CD1c-positive myeloid dendritic cell (primary cell): ENCODE measurements around the gene CCR8.
"Not testable (repeated sequence)": the region's sequence is repeated elsewhere in the genome, so short reads cannot be mapped to it uniquely, and the experiment has no call there.

Experiments
- DNase-seq: peaks from one replicate; pipeline ENCODE4 v3.0.0-alpha.2; 2016; ENCODE audit errors: extremely low spot score

The CCR8 gene

DNA sequence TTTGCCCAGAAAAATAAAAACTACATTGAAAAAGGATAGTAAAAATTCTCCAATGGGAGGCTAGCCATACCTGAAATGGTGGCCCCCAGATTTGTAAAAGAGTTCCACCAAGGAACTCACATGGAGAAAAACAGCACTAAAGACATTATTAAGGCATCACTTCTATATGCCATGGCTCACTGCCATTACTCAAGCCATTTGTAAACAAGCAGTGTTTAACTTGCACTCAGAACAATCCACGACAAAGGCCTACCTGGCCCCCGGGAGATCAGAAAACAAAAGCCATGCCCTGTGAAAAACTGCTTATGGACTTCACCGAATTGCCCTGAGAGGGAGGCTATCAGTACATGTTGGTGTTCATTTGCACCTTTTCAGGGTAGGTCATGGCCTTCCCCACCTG lies 19.6 kb downstream of the CCR8 start:
- no peak for DNase-seq

DNA sequence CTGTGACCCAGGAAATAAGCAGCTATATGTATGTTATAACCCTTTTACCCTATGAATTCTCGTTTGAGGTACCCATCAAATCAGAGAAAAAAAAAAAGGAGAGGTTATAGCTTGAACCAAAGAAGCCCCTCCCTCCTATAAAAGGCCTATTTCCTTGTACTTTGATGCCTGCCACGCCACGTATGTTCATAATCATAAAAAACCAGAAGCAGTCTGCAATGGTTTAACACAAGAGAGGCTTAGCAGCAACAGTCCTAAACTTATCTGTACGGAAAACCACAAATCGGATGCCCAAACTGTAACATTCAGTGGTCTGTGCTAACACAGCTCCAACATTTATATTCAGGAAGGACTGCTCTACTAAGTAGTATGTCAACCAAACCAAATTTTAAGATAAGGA lies 21.2 kb downstream of the CCR8 start:
- no peak for DNase-seq

DNA sequence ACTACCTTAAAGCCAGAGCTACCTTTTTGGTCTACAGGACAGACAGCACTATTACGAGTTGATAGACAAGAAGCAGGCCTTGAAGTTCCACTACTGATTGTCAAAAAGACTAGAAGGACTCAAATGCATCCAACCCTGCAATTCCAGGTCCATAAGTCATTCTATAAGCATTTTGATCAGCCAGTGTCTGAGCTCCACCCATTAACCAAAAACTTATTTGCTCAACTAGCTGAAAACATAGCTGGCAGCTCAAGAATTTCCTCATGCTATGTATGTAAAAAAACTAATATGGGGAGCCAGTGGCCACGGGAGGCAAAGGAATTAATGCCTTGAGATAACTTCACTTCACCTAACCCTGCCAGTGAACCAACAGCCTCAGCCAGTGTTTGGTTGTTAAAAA lies 21.6 kb downstream of the CCR8 start:
- DNase-seq, result not testable (repeated sequence)

DNA sequence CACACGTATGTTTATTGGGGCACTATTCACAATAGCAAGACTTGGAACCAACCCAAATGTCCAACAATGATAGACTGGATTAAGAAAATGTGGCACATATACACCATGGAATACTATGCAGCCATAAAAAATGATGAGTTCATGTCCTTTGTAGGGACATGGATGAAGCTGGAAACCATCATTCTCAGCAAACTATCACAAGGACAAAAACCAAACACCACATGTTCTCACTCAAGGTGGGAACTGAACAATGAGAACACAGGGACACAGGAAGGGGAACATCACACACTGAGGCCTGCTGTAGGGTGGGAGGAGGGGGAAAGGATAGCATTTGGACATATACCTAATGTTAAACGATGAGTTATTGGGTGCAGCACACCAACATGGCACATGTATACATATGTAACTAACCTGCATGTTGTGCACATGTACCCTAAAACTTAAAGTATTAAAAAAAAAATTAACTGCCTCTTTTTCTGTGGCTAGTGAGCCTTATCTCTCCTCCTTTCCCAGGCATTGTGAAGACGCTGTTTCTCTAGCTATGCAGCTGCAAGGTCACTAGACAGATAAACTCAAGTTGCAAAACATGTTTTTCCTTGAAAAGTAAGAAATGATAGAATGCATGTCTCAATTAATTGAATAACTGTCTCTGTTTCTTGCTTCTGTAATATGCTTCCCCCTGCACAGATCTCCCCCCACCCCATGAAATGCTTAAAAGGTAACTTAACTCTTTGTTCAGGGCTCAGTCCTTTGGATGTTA lies 23.8 kb downstream of the CCR8 start:
- not testable (repeated sequence) for DNase-seq

GRCh38 chr3:39358333-39358732 lies 28.8 kb downstream of the CCR8 start:
- DNase-seq, result no peak

- no peak for DNase-seq
These were observed 31.9 kb downstream of the CCR8 start for GRCh38 chr3:39361252-39361927.

DNA sequence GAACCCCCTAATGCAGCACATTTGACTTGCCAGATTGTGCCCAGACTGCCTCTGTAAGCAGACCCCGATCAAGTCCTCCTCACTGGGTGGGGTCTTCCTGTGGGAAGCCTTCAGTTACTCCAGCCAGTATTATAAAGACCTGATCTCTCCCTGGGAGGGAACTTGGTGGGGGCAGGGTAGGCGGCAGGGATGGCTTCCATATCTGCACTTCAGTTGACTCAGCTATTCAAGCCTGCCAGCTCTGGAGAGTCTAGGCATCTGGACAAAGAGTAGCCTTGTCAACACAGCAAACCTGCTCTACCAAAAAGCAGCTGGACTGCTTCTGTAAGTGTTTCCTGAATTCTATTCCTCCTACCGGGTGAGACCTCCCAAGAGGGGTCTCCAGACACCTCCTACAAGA lies 32.7 kb downstream of the CCR8 start:
- DNase-seq, result no peak

DNA sequence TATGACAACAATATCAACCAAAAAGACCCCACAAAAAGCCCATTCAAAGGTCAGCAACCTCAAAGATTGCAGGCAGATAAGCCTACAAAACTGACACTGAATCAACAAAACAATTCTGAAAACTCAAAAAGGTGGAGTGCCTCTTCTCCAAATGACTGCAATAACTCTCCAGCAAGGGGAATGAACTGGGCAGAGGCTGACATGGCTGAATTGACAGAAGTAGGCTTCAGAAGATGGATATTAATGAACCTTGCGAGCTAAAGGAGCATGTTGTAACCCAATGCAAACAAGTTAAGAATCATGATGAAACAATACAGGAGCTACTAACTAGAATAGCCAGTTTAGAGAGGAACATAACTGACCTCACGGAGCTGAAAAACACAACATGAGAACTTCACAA lies 33.3 kb downstream of the CCR8 start:
- DNase-seq, result no peak

GRCh38 chr3:39370450-39370849 lies 40.9 kb downstream of the CCR8 start:
- DNase-seq, result not testable (repeated sequence)

DNA sequence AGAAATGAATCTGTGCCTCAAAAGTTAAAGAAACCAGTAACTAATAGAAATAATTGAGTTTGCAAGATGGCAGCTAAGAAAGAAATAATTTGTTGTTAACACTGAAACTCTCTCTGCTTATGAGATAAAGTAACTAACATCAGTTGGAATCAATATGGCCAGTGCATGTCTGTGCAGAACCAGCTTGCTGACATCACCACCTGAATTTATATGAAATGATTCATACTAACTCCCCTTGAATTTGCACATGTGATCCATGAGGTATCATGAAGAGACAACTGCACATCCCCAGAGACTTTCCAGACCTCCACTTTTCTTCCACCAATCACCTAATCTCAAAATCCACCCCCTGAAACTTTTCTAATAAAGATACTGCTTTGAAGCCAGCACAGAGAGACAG lies 43.3 kb downstream of the CCR8 start:
- no peak for DNase-seq

DNA sequence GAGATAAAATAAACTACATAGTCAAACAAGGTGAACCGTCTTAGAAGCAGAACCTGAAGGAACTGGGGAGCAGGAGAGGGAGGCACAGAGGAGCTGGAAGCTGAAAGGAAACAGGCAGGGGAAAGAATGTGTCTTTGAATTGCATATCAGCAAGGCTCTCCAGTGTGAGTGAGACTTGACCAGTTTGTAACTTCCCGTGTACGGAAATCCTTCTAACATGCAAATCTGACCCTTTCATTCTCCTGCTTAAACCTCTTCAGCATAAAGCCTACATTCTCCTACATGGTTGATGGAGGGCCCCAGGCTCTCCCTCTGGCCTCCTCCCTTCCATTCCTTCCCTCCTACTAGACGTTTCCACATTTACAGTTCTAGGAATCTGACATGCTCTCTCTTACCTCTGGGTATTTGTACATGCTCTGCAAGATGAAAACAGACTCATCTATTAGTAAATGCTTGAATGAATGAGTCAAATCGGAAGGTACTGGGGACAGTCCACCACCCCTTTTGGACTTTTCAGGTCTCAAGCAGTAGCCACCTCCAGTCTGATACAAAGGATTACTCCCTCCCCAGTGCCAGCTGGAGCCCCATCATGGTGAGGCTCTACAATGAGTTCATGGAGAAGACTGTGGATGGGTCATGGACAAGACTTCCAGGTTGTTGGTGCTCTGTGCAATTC lies 47.6 kb downstream of the CCR8 start:
- no peak for DNase-seq

- DNase-seq, result peak; percentile 38
These were observed 48.6 kb downstream of the CCR8 start for GRCh38 chr3:39378088-39378487.

- no peak for DNase-seq
These were observed 49.7 kb downstream of the CCR8 start for GRCh38 chr3:39378957-39379777.

GRCh38 chr3:39379778-39380155 lies 50.3 kb downstream of the CCR8 start:
- no peak for DNase-seq

DNA sequence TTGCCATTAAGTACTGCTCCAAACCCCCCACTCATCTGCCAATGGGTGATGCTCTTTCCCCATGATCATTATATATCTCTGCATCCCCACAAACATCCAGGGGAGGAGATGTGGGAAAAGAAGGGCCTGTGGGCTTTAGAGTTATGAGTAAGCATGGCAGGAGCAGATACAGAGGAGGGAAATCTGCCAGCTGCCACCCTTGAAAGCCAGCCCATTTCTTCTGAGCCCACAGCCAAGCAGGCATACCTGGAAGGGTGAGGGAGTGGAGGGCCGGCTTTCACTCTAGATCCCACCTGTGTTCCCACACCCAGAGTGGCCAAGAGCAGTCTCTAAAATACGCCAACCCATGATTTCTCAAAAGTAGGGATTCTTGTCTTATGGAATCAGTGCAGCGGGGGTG lies 51.9 kb downstream of the CCR8 start:
- no peak for DNase-seq
